Fibroblast of skin of left quadriceps (primary cell): Measurements from ENCODE around the gene GADD45G.

Experiments
- DNase-seq, 2 experiments: peaks; one replicate each; pipeline ENCODE4 v3.0.0-alpha.2; 2013; ENCODE audit warnings: low read depth in 2 of 2

Gene GADD45G

DNA sequence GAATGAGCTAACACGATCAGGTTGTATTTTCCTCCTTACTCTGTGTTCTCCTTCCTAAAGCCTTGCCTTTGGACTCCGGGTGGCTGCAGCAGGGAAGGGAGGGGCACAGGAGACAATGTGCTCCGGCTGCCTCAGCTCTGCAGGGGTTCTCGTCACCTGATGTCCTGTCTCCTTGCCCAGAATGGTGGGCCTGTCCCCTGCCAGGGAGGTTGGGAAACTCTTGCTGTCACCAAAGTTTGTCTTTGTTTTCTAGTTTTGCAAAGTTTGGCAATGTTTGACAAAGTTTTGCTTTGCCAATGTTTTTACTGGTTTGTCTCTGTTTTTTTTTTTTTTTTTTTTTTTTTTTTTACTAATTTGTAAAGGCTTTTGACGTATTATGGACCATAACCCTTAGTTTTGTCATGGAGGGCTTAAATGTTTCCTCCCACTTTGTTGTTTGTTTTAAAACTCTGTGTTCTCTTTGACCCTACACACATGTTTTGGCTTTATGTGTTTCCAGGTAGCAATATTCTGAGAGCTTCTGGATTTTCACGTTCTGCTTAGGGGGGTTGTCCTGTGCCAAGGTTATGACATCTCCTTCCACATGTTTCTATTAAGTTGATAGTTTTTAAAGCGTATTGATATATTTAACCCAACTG is 49.3 kb downstream of the GADD45G start:
- DNase-seq = no peak

DNA sequence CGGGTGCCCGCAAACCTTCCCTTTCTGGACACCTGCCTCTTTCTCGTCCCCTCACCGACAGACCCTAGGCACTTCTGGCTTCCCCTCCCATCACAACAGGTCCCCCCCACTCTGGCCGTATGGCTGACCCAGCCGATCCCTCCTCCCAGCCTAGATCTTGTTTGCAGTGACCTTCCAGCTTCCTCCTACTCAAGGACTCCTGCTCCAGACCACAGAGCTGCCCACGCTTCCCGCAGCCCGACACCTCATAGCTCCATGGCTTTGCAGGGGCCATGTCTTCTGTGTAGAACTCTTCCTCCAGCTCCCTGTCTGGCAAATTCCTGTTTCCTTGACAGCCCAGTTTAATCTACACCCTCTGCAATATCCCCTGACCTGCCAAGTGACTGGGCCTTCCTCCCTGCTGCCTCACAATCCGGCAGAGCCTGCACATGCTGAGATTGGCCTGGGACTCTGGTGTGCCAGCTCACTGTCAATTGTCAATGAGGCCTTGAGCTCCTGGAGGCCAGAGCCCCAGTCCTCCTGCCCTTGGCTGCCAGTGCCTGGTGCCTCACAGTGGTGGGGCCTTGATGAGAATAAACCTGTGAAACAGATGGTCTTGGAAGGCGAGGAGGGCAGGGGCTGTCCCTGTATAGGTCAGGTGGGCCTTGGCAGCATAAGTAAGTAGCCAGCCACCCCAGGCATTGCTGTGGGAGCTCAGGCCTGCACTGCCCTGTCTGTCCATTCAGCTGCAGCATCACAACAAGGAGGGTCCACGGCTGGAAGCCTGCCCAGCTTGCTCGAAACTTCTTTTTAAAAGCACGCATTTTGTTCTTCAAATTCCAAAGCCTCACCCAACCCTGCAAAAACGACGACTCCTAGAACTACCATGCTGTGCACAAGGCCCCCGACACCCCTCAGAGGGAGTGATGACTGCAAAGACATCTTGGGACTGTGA is 50.5 kb downstream of the GADD45G start:
- no peak for DNase-seq
